Fibroblast of lung (primary cell): Measurements from ENCODE around the gene MCF2L2.

Source experiments
- CTCF ChIP-seq, 2 donors: IDR thresholded peaks in 1 of 2; conservative IDR thresholded peaks in 1 of 2; 1 replicate in 1 of 2; 2 replicates in 1 of 2; pipeline ENCODE4 v1.5.1; 2011 to 2012; ENCODE audit warnings: low read length in 2 of 2, control low read depth in 1 of 2, inconsistent platforms in 1 of 2, low read depth in 1 of 2, mild to moderate bottlenecking in 1 of 2
- EZH2 ChIP-seq: IDR thresholded peaks from 2 replicates; pipeline ENCODE4 v1.5.1; 2012; ENCODE audit warnings: low read length, control low read depth, mild to moderate bottlenecking; ENCODE audit errors: missing control alignments

- TF ChIP-seq CTCF (conservative IDR thresholded peaks at IDR 0.05 in 1 of 2, IDR thresholded peaks at IDR 0.05 in 1 of 2; ENCODE audit: low read depth in 1 of 2, low read length in 2 of 2) (no peak), EZH2 (no peak)
Observed at GRCh38 chr3:183148056-183148455, 280.4 kb downstream of the MCF2L2 start.
